ENCODE results near the gene ADGRG6. TPM values are rescaled to one million over a fixed set of nuclear protein-coding genes. Genes with fewer than 3 reads are reported as not detected.

ADGRG6 gene
- total and polyA plus RNA-seq, 2 of the 8 experiments (the other 6 are each of a cell fraction or from before 2014, with no cell fraction given), result 1.1 to 6.2 TPM

DNA sequence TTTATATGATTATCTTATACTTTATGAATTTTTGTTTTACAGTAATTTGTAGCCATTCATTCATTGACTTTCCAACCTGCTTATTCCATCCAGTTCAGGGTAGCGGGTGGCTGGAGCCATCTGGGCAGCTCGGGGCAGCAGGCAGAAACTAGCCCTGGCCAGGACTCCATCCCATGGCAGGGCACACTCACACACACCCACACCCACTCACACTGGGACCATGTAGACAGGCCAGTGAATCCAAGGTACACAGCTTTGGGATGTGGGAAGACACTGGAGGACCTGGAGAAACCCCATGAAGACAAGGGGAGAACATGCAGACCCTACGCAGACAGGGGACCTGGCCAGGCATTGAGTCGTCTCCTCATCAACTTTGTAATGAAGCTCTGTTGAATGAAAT, 84.8 kb downstream of the ADGRG6 start (continued):
- TF ChIP-seq TEAD4 (IDR thresholded peaks at IDR 0.05; ENCODE audit: low read depth, low read length) (no peak), RBBP5 (IDR thresholded peaks at IDR 0.05; ENCODE audit: borderline replicate concordance, low read depth, low read length) (no peak)
- TF ChIP-seq, protein P1, sequence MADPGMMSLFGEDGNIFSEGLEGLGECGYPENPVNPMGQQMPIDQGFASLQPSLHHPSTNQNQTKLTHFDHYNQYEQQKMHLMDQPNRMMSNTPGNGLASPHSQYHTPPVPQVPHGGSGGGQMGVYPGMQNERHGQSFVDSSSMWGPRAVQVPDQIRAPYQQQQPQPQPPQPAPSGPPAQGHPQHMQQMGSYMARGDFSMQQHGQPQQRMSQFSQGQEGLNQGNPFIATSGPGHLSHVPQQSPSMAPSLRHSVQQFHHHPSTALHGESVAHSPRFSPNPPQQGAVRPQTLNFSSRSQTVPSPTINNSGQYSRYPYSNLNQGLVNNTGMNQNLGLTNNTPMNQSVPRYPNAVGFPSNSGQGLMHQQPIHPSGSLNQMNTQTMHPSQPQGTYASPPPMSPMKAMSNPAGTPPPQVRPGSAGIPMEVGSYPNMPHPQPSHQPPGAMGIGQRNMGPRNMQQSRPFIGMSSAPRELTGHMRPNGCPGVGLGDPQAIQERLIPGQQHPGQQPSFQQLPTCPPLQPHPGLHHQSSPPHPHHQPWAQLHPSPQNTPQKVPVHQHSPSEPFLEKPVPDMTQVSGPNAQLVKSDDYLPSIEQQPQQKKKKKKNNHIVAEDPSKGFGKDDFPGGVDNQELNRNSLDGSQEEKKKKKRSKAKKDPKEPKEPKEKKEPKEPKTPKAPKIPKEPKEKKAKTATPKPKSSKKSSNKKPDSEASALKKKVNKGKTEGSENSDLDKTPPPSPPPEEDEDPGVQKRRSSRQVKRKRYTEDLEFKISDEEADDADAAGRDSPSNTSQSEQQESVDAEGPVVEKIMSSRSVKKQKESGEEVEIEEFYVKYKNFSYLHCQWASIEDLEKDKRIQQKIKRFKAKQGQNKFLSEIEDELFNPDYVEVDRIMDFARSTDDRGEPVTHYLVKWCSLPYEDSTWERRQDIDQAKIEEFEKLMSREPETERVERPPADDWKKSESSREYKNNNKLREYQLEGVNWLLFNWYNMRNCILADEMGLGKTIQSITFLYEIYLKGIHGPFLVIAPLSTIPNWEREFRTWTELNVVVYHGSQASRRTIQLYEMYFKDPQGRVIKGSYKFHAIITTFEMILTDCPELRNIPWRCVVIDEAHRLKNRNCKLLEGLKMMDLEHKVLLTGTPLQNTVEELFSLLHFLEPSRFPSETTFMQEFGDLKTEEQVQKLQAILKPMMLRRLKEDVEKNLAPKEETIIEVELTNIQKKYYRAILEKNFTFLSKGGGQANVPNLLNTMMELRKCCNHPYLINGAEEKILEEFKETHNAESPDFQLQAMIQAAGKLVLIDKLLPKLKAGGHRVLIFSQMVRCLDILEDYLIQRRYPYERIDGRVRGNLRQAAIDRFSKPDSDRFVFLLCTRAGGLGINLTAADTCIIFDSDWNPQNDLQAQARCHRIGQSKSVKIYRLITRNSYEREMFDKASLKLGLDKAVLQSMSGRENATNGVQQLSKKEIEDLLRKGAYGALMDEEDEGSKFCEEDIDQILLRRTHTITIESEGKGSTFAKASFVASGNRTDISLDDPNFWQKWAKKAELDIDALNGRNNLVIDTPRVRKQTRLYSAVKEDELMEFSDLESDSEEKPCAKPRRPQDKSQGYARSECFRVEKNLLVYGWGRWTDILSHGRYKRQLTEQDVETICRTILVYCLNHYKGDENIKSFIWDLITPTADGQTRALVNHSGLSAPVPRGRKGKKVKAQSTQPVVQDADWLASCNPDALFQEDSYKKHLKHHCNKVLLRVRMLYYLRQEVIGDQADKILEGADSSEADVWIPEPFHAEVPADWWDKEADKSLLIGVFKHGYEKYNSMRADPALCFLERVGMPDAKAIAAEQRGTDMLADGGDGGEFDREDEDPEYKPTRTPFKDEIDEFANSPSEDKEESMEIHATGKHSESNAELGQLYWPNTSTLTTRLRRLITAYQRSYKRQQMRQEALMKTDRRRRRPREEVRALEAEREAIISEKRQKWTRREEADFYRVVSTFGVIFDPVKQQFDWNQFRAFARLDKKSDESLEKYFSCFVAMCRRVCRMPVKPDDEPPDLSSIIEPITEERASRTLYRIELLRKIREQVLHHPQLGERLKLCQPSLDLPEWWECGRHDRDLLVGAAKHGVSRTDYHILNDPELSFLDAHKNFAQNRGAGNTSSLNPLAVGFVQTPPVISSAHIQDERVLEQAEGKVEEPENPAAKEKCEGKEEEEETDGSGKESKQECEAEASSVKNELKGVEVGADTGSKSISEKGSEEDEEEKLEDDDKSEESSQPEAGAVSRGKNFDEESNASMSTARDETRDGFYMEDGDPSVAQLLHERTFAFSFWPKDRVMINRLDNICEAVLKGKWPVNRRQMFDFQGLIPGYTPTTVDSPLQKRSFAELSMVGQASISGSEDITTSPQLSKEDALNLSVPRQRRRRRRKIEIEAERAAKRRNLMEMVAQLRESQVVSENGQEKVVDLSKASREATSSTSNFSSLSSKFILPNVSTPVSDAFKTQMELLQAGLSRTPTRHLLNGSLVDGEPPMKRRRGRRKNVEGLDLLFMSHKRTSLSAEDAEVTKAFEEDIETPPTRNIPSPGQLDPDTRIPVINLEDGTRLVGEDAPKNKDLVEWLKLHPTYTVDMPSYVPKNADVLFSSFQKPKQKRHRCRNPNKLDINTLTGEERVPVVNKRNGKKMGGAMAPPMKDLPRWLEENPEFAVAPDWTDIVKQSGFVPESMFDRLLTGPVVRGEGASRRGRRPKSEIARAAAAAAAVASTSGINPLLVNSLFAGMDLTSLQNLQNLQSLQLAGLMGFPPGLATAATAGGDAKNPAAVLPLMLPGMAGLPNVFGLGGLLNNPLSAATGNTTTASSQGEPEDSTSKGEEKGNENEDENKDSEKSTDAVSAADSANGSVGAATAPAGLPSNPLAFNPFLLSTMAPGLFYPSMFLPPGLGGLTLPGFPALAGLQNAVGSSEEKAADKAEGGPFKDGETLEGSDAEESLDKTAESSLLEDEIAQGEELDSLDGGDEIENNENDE (IDR thresholded peaks at IDR 0.05; ENCODE audit: insufficient replicate concordance, low read length), result no peak
- TF ChIP-seq, protein P2, sequence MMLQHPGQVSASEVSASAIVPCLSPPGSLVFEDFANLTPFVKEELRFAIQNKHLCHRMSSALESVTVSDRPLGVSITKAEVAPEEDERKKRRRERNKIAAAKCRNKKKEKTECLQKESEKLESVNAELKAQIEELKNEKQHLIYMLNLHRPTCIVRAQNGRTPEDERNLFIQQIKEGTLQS (IDR thresholded peaks at IDR 0.05; ENCODE audit: insufficient read depth, low read depth, low read length), result no peak

Measured in H1 (cell line).